HG03442 (cell line): ENCODE results near the gene MYO16.
"Not testable (repeated sequence)": the region's sequence is repeated elsewhere in the genome, so short reads cannot be mapped to it uniquely, and the experiment has no call there.

Source experiments
- ATAC-seq: cut with Tn5 transposase; IDR thresholded peaks from one replicate; pipeline ENCODE4 v1.9.1; 2021; ENCODE audit warnings: mild to moderate bottlenecking, moderate library complexity; ENCODE audit not compliant: unreplicated experiment

MYO16 gene

GRCh38 chr13:109214393-109214792 lies 585.0 kb downstream of the MYO16 start:
- no peak for ATAC-seq

DNA sequence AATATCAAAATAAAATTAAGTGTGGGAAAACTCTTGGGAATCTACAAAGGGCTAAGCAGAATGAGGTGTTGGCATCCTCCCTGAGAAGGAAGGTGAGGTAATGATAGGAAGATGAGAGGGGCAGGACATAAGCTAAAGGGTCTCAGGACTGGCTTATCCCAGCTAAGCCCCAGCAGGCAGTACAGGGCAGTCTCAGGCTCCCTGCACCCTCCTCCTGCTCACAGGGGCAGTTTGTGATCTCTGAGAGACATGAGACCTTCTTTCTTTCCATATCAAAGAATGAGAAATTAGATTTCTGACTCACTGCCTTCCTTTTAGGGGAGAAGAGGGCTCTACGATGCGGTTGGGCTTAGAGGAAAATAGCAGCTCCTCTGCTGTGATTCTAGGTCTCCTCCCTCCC lies 586.0 kb downstream of the MYO16 start:
- ATAC-seq: no peak

GRCh38 chr13:109217510-109217909 lies 588.1 kb downstream of the MYO16 start:
- ATAC-seq: not testable (repeated sequence)

DNA sequence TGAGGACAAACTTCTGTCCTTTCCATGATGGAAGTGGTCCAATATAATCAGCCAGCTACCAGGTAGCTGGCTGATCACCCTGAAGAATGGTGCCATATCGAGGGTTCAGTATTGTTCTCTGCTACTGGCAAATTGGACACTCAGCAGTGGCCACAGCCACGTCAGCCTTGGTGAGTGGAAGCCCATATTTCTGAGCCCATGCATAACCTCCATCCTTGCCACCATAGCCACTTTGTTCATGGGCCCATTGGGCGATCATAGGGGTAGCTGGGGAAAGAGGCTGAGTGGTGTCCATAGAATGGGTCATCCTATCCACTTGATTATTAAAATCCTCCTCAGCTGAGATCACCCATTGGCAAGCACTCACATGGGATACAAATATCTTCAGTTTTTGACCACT lies 591.2 kb downstream of the MYO16 start:
- no peak for ATAC-seq

- ATAC-seq: no peak
Observed at GRCh38 chr13:109224033-109224432, 594.6 kb downstream of the MYO16 start.

DNA sequence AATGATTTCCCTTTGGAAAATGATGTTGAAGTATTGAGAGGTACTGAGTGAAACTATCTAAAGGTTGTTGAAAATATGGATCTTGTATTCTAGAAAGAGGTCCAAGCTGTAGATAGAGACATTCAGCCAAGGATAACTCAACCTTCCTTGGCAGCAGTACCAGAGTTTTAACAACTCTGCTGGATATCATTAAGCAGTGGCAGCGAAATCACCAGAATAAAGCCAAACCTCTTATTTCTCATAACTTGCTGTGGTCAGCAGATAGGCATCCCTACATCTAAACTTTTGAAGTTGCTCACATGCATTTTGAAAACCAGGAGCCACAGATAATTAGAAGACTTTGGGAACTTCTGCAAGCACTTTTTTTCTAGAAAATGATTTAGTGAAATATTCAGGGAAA lies 597.2 kb downstream of the MYO16 start:
- ATAC-seq: no peak

- no peak for ATAC-seq
Observed at GRCh38 chr13:109227344-109227940, 598.0 kb downstream of the MYO16 start.

DNA sequence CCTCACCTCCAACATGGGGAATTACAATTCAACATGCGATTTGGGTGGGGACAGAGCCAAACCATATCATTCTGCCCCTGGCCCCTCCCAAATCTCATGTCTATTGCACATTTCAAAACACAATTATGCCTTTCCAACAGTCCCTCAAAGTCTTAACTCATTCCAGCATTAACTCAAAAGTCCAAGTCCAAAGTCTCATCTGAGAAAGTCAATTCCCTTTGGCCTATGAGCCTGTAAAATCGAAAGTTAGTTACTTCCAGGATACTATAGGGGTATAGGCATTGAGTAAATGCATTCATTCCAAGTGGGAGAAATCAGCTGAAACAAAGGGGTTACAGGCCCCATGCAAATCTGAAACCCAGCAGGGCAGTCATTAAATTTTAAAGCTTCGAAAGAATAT lies 598.8 kb downstream of the MYO16 start:
- ATAC-seq: no peak

- ATAC-seq: no peak
Observed at GRCh38 chr13:109231888-109232287, 602.5 kb downstream of the MYO16 start.

- peak; percentile 74 for ATAC-seq
Observed at GRCh38 chr13:109233293-109233692, 603.9 kb downstream of the MYO16 start.

GRCh38 chr13:109235901-109236300 lies 606.5 kb downstream of the MYO16 start:
- no peak for ATAC-seq

DNA sequence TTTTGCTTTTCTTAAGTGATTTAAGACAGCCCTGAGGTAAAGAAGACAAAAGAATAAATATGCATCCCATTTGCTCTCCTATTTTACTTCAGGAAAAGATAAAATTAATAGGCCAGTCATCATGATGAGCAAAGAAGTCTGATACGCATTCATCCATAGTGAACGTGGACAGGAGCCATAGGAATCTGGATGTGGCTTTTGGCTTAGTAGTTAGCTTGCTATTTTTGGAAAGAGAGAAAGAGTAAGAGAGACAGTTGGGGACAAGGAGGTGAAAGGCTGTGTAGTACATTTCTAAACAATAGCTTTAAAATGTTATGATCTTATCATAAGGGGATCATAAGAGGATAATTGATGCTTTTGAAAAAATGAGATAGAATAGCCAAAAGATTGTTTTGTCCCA lies 611.7 kb downstream of the MYO16 start:
- no peak for ATAC-seq

GRCh38 chr13:109243311-109243951 lies 614.0 kb downstream of the MYO16 start:
- no peak for ATAC-seq

DNA sequence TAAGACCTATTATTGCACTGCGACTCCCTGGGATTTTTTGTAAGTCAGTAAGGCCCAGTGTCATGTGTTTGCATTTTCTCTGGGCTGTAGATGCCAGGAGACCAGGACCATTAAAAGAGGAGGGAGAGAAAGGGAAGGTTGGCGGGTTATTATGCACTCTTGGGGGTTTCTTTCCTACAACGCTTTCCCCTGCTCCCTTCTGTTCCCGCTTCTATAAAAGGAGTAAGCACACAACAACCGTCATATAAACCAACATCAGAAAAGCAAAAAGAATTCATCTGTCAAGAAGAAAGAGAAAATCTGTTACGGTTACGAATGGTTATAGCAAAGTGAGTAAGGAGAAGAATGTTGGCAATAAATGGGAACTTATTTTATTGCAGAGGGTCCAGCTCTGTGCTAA lies 615.2 kb downstream of the MYO16 start:
- no peak for ATAC-seq

- ATAC-seq: no peak
Observed at GRCh38 chr13:109246001-109246400, 616.6 kb downstream of the MYO16 start.

DNA sequence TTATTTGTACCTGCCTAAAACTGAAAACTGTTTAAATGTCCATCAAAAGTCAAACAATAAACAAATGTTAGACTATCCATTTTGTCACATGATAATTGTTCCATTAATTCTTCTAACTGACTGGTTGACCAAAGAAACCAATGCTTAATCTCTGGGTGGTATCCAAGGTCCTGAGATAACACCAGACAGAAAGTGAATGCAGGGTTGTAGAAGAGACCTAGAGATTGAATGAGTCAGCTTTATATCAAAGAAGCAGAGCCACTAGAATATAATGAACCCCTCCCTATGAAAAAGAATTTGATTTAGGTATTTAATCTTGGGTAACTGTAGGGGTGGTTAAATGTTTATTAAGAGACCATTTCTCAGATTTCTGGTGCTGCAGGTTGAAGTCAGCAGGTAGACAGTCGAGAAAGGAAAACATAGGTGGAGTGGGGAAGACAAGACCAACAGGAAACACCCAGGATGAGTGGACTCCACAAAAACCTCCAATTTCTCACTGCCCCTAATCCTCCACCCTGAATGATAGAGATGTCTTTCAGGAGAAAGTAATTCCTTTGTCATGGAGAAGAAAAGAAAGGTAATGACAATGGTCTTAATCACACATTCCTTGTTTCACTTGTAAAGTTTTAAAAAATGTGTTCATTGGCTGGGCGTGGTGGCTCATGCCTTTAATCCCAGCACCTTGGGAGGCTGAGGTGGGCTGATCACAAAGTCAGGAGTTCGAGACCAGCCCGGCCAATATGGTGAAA lies 620.5 kb downstream of the MYO16 start:
- no peak for ATAC-seq

- ATAC-seq: no peak
Observed at GRCh38 chr13:109251956-109252355, 622.5 kb downstream of the MYO16 start.

GRCh38 chr13:109253316-109253715 lies 623.9 kb downstream of the MYO16 start:
- no peak for ATAC-seq

DNA sequence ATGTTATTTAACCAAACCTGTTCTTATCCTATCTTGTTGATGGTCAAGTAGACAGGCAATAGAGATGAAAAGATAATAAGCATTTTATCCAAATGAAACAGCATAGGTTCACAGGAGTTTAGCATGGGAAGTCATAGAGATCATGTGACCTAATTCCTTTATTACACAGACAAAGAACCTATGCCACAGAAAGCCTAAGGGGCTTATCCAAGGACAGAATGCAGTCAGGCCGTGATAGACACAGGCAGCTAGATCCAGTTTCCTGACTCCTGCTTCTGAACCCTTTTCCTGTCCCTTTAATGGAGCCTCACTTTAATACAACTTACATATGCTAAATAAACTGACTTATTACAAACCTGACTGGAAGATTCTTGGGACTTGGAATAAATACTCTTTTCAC lies 624.9 kb downstream of the MYO16 start:
- ATAC-seq: no peak

DNA sequence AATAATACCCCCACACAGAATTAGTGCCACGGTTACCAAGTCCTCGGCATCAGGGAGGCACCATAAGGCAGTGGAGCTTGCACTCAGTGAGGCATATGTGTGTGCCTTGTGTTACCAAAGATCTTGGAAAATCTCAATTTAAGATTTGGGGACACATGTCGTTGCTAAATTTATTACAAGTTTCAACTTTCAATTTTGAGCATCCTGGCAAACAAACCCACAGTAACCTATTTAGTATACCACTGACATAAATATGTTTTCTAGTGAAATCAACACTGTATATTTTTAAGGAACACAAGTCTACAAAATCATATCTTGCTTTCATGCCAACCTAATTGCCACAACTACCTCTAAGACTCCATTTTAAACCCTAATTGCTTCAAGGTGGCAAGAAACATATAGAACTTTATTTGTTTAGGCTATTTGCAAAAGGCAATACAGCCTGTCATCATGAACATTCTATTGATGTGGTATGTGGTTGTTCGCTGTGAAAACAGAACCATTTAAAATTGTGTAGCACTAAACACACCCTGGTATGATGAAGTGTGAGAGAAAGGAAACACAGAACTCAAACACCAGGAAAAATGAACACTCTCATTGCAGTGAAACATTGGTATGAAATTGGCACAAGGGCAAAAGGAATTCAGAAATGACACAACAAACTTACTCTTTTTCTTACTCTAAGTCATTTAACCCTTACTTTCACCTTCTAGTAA lies 625.9 kb downstream of the MYO16 start:
- no peak for ATAC-seq

GRCh38 chr13:109256866-109257760 lies 627.7 kb downstream of the MYO16 start:
- ATAC-seq: no peak
